ENCODE measurements around the gene LSS.

DNA sequence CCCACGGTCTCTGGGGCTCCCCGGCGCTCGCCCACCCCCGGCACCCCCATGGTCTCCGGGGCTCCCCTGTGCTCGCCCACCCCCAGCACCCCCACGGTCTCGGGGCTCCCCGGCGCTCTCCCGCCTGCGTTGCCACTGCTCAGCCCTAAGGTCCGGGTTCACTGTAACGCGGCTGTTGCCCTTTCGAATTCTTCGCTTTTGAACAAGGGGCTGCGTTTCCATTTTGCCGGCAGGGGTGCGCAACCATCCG is 68.0 kb downstream of the LSS start:
- TF ChIP-seq GATA3 (IDR thresholded peaks at IDR 0.05; ENCODE audit: low read depth, low read length) (no peak), GATA2 (IDR thresholded peaks at IDR 0.05; ENCODE audit: low read depth, low read length) (no peak)

All from SH-SY5Y (cell line).